ENCODE measurements around the gene ADM2. TPM values are rescaled to one million over a fixed set of nuclear protein-coding genes. Genes with fewer than 3 reads are reported as not detected.

Gene ADM2
- total and polyA plus RNA-seq, 2 of the 13 experiments (the other 11 are each of a cell fraction or from before 2014, with no cell fraction given) = 1.2 to 3.0 TPM

- peak; percentile 86 for TF ChIP-seq ZNF362 (CRISPR knock-in tag; IDR thresholded peaks at IDR 0.05; ENCODE audit: borderline replicate concordance)
- TF ChIP-seq ZBTB1 (CRISPR knock-in tag; IDR thresholded peaks at IDR 0.05; ENCODE audit: borderline replicate concordance) = no peak
- no peak for TF ChIP-seq PAWR (CRISPR knock-in tag; IDR thresholded peaks at IDR 0.05; ENCODE audit: borderline replicate concordance)
- no peak for TF ChIP-seq ZZZ3 (CRISPR knock-in tag; IDR thresholded peaks at IDR 0.05; ENCODE audit: borderline replicate concordance)
- no peak for TF ChIP-seq CEBPG (CRISPR knock-in tag; IDR thresholded peaks at IDR 0.05)
- no peak for TF ChIP-seq SCMH1 (CRISPR knock-in tag; IDR thresholded peaks at IDR 0.05; ENCODE audit: borderline replicate concordance)
- no peak for TF ChIP-seq ADNP (CRISPR knock-in tag; IDR thresholded peaks at IDR 0.05)
- TF ChIP-seq ZNF124 (CRISPR knock-in tag; IDR thresholded peaks at IDR 0.05) = no peak
- TF ChIP-seq HOXA7 (CRISPR knock-in tag; IDR thresholded peaks at IDR 0.05) = no peak
- no peak for TF ChIP-seq CREBL2 (CRISPR knock-in tag; IDR thresholded peaks at IDR 0.05; ENCODE audit: borderline replicate concordance)
- no peak for TF ChIP-seq ZBTB43 (CRISPR knock-in tag; conservative IDR thresholded peaks at IDR 0.05)
- no peak for TF ChIP-seq PREB (CRISPR knock-in tag; IDR thresholded peaks at IDR 0.05)
- peak; percentile 35; the same call in 1 of the 2 replicates for TF ChIP-seq SOX5 (CRISPR knock-in tag; IDR thresholded peaks at IDR 0.05; ENCODE audit: borderline replicate concordance)
- peak; percentile 44; the same call in 1 of the 2 replicates for TF ChIP-seq ZNF816 (CRISPR knock-in tag; IDR thresholded peaks at IDR 0.05; ENCODE audit: borderline replicate concordance)
- peak; percentile 62 for TF ChIP-seq ZFY (CRISPR knock-in tag; IDR thresholded peaks at IDR 0.05)
- no peak for TF ChIP-seq MIER2 (CRISPR knock-in tag; IDR thresholded peaks at IDR 0.05)
- no peak for TF ChIP-seq ZNF713 (CRISPR knock-in tag; IDR thresholded peaks at IDR 0.05)
- no peak for TF ChIP-seq ZNF530 (CRISPR knock-in tag; IDR thresholded peaks at IDR 0.05; ENCODE audit: low read depth)
- no peak for TF ChIP-seq TEF (CRISPR knock-in tag; IDR thresholded peaks at IDR 0.05)
- TF ChIP-seq ZNF44 (CRISPR knock-in tag; IDR thresholded peaks at IDR 0.05) = no peak
- no peak; the same call in 1 of the 2 replicates for TF ChIP-seq FOXK1 (CRISPR knock-in tag; IDR thresholded peaks at IDR 0.05; ENCODE audit: borderline replicate concordance, low read depth)
- peak; percentile 50 for TF ChIP-seq SAP130 (CRISPR knock-in tag; IDR thresholded peaks at IDR 0.05; ENCODE audit: low read depth)
- TF ChIP-seq TAF1 (CRISPR knock-in tag; IDR thresholded peaks at IDR 0.05) = no peak
- TF ChIP-seq ZNF766 (CRISPR knock-in tag; IDR thresholded peaks at IDR 0.05; ENCODE audit: borderline replicate concordance) = no peak
Observed at GRCh38 chr22:50485221-50486131, 4.1 kb downstream of the ADM2 start (continued).

All from HepG2 (cell line).